ENCODE measurements around the gene PURA. TPM values are rescaled to one million over a fixed set of nuclear protein-coding genes. Genes with fewer than 3 reads are reported as not detected.

PURA gene
- total RNA-seq, 1 donor from 2014 or later = 24.6 TPM

DNA sequence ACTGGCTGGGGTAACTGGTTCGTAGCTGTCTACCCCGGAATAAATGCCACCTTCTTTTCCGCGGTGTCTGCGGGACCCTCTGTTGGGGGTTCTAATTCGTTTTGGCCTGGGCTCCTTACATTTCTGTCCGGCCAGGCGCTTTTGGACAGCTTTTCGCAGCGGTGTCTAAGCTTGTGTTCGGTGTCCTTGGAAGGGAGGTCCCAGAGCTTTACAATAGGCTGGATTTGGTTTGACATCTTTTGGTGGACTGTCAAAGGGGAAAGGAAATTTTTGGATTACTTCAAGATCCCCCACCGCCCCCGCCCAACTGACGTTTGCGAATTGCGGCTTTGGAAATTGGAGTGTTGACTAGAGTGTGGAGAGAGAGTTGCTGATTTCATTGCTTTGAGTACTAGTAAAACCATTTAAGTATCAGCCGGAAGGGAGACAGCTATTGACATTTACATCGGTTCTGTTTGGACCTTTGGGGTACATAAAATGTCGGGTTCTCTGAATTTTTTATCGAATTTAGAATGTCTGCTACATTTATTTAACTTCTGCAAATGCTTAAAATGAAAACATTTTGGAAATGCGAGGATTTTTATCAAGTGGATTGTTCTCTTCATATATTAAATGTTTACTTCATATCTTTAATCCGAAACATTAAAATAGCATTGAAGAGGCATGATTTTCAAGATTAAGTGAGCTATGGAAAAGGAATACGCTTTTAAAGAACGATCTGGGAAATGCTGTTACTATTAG, 4.7 kb upstream of the PURA start:
- intact Hi-C loops (cut with micrococcal nuclease) = no loop called here
- ATAC-seq (no peak), DNase-seq (no peak)

DNA sequence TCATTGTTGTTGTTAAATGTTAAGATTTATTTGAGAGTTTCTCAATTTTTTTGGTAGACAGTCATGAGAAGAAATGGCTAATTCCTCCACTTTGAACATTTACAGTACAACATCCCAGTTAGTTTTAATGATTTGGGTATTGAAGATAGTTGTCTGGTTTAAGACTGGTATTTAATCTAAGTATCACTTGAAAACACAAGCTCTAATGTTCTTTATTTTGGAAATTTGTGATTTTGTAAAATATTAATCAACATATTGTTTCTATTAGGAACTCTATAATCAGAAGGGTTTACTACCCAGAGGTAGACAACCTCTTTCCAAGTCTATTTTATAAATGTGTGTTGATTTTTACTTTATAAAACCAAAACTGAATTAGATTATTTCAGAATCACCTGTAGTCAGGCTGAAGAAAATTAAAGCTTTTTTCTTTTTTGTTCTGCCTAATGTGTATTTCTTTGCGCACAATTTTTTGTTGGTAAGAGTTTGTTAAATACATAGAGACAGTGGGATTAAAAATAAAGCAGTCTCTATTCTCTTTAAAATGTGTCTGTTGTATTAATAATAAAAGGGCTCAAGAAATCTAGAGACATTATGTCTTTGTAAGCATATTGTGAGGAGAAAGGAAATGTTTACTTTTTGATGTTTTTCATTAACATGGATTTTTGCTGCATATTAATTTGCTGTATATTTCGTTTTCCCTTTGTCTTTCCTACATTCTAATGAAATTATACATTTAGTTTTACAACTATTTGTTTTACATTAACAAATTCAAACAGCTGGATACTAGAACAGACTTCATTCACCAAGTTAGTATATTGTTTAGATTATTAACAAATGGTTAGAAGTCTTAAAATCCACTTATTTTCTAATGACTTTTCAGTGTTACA, 3.9 kb upstream of the PURA start:
- ATAC-seq = no peak
- intact Hi-C loops (cut with micrococcal nuclease) = no loop called here

DNA sequence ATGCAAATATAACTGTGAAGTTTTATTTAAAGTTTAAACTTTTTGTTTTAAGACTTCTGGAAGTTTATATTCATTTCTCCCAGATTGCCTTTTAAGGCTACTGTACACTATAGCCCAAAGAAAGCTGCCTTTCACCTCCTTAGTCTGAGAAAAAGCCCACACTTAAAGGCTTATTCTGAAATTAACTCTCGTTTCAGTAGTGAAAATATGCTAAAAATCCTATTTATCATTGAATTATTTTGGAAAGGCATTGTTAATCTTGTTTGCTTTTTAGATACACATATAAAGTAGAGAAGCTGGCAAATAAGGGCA, 3.3 kb upstream of the PURA start:
- DNase-seq = no peak
- no peak for ATAC-seq
- intact Hi-C loops (cut with micrococcal nuclease) = no loop called here

More for the DNA sequence above, 3.9 kb upstream of the PURA start:
- DNase-seq = no peak

DNA sequence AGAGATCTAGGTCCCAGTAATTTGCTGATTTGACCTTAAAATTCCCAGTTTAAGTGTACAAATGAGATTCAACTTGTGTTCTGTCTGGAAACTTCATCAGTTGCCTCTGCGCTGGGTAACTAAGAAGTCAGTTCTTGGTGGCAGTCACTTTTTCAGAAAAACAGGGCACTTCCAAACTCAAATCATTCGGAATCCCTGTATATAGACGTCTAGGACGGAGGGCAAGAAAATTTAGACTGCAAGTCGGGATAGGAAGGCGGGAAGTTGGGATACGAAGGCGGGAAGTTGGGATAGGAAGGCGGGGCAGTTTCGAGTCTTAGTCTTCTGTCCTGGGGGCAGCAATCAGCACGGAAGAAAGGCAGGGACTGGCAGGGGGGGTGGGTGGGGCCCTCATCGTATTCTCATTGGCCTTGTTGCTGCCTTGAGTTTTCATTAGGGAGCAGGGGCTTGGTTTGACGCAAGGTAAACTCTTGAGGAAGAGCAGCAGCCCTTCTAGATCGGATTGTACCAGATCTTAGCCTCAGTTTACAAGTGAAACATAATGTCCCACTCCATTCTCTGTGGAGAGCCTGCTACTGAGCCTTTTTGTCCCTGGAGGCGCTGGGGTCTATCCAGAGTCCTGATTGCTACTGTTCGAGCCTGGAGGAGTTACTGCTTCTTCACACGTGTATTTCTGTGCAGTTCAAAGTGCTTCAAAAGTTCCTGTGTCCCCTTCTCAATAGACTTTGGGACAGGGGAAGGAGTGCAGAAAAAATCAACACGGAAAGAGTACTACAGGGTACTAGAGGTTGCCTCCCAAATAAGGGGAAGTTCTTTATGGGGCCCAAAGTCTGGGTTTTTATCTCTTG, 2.7 kb upstream of the PURA start:
- DNase-seq = no peak
- ATAC-seq = no peak
- intact Hi-C loops (cut with micrococcal nuclease) = no loop called here

DNA sequence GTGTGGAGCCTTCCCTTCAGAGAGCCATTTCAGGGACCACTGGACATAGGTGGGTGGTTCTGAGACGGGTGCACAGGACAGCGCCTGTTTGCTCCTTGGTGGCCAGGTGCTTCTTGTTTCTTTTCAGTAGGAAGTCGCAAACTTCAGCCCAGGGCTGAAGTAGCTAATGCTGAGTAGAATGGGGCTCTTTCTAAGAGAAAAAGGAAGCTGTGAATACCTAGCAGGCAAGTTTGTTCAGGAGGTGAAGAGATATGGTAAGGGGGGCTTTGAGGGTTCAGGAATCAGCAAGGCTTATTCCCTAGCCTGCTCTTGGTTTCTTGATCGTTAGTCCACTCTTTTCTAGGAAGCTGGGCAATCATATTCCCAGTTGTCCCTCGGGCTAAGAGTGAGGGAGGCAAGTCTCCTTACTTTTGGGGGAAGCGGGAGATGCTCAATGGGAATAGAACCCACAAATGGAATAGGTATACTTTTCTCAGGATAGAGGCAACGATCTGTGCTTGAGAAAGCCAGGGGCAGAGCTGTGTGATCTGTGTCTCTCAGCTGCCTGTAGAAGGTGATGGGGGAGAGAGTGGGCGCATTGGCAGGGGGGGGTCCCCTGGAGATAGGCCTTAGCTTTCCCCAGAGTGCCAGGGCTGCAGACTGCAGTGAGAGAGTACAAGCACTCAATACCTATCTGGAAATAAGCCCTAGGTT, 1.9 kb upstream of the PURA start:
- intact Hi-C loops (cut with micrococcal nuclease) = no loop called here
- DNase-seq (no peak), ATAC-seq (no peak)

DNA sequence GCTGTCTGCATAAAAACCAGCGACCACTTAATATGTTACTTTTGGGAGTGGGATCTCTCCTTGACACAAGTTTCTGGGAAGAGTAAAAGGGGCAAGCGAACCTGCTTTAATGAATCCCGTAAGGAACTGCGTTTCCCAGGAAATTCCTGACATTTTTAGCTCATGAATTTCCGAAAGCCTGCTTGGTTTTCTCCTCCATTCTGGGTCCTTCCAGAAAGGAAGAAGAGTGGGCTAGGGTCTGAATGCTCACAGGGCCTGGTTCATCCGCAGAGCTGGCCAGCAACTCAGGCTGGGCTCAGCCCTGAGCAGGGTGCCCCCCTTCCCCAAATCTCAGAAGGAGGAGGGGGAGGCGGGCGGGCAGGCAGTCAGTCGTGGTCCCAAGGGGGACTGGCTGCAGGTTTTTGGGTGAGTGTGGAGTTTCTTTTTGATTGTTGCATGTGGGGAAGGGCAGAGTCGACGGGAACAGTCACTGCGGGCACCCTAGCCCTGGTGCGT, 1.2 kb upstream of the PURA start:
- intact Hi-C loops (cut with micrococcal nuclease) = no loop called here

DNA sequence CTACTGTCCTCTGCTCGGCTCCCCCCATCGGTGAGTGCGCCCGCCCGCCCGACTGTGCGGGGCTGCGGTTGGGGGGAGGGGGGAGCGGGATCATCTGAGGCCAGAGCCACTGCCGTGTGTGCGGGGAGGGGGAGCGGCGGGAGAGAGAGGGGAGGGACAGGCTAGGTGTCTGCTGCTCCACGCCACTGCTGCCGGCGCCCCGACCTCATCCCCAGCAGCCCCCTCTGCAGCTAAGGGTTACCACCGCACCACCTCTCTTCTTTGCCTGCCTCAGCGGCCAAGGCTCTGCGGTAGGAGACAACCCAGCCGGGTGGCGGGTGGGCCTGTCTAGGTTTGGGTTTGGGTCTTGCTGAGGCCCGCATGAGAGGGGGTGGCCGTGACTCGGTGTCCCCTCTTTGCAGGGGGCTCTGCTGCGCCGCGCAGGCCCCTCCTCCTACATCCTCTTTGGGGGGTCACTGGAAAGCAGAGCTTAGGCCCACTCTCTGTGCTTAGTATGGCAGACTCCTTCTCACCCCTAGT, 670 bp upstream of the PURA start:
- peak; percentile 32 for DNase-seq
- intact Hi-C loops (cut with micrococcal nuclease) = no loop called here
- peak; percentile 15 for ATAC-seq

More for the DNA sequence above, 1.2 kb upstream of the PURA start:
- ATAC-seq (no peak), DNase-seq (no peak)

DNA sequence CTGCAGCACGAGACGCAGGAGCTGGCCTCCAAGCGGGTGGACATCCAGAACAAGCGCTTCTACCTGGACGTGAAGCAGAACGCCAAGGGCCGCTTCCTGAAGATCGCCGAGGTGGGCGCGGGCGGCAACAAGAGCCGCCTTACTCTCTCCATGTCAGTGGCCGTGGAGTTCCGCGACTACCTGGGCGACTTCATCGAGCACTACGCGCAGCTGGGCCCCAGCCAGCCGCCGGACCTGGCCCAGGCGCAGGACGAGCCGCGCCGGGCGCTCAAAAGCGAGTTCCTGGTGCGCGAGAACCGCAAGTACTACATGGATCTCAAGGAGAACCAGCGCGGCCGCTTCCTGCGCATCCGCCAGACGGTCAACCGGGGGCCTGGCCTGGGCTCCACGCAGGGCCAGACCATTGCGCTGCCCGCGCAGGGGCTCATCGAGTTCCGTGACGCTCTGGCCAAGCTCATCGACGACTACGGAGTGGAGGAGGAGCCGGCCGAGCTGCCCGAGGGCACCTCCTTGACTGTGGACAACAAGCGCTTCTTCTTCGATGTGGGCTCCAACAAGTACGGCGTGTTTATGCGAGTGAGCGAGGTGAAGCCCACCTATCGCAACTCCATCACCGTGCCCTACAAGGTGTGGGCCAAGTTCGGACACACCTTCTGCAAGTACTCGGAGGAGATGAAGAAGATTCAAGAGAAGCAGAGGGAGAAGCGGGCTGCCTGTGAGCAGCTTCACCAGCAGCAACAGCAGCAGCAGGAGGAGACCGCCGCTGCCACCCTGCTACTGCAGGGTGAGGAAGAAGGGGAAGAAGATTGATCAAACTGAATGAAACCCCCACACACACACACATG, 654 bp downstream of the PURA start:
- intact Hi-C loops (cut with micrococcal nuclease) = no loop called here
- ATAC-seq (peak; percentile 53), DNase-seq (peak; percentile 79)

DNA sequence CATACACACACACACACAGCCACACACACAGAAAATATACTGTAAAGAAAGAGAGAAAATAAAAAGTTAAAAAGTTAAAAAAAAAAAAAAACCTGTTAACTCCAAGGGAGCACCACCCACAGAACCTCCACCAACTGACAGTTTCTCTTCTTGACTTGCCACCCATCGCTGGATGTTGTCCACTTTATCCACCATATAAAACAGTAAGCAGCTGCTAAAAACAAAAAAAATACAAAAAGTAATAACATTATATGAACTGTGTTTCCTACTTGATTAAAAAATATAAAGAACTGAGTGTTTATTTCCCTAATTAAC, 1.2 kb downstream of the PURA start:
- intact Hi-C loops (cut with micrococcal nuclease) = no loop called here
- no peak for ATAC-seq
- DNase-seq = no peak

DNA sequence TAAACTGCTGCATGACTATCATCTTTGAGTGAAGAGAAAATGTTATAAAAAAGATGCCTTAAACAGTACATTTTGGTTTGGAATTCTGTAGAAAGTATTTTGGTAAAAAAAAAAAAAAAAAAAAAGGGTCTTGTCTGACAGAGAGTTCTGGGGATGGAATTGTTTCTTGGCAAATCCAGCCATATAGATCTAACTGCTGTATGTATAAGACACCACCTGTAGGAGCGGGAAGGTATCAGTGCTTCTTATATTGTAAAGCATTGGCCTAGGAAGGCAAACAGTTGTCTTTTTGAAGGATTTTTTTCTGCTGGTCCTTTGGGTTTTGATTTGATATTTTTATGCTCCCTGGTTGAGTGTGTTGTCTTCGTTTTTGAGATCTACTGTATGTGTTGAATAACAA, 2.8 kb downstream of the PURA start:
- DNase-seq = no peak
- ATAC-seq = no peak
- intact Hi-C loops (cut with micrococcal nuclease) = no loop called here

DNA sequence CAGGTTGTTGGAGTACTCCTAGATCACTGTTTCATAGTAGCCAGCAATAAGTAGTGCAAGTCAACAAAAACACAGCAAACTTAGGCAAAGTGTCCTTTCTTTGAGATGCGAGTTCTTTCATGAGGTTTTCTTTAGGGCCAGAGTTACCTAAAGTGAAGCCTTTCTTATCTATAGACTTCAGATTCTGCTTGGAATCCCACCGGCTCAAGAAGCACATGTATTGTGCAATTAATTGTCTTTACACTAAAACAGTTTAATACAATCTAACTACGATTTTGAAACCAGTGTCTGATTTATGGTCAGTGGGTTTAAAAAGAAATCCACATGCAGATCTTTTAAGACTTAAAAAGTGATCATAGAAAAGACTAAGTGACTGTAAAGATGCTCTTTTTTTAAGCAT, 3.6 kb downstream of the PURA start:
- ATAC-seq = no peak
- intact Hi-C loops (cut with micrococcal nuclease) = no loop called here

DNA sequence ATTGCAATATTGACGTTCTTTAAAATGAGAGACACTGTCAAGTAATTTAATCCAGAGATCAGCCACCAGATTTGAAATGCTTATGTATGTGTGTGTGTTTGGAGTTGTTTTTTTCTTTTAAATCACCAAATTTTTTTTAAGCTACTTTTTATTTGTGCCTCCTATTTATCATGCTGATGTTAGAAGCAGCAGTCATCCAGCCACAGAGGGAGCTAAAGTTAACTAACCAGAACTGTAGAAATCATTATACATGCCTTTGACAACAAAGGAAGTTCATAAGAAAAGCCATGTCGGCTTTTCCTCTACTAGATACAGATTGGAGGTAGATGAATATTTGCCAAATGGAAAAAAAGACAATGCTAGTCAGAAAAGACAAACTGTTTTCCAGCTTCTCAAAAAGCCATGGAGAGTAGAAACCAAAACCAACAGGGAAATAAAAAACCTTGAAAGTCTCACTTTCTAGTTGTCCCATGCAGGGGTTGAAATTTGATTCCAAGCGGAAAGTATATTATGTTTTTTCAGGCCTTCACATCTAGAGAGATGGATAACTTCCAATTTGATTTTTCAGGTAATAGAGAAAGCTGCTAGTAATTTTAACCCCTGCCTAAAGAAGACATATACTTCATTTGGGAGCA, 4.5 kb downstream of the PURA start:
- ATAC-seq (no peak), DNase-seq (no peak)
- intact Hi-C loops (cut with micrococcal nuclease) = no loop called here

More for the DNA sequence above, 3.6 kb downstream of the PURA start:
- DNase-seq = no peak

DNA sequence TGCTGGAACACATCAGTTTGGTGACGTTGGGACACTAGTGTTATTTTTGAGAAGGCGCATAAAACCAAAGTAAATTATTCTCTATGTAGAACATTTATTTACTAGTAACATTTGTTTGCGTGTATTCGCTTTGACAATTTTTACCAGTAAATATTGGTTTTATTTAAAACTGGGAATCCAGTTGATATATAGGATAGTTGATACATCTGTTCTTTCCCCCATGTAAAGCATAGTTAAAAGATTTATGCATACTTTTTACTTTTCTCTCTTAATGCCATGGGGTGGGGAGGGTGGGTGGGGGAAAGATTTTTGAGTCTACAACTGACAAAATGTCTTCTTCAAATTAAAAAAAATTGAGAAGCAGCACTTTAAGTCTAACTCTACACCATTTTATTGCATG, 11.7 kb downstream of the PURA start, which contains the start of gene IGIP:
Gene IGIP, plus strand, starts transcription at position 301 of the 400 bp plus-strand sequence. CDS start 2,540 bp downstream, outside the sequence.
- intact Hi-C loops (cut with micrococcal nuclease) = no loop called here
- ATAC-seq = no peak
- DNase-seq = no peak

DNA sequence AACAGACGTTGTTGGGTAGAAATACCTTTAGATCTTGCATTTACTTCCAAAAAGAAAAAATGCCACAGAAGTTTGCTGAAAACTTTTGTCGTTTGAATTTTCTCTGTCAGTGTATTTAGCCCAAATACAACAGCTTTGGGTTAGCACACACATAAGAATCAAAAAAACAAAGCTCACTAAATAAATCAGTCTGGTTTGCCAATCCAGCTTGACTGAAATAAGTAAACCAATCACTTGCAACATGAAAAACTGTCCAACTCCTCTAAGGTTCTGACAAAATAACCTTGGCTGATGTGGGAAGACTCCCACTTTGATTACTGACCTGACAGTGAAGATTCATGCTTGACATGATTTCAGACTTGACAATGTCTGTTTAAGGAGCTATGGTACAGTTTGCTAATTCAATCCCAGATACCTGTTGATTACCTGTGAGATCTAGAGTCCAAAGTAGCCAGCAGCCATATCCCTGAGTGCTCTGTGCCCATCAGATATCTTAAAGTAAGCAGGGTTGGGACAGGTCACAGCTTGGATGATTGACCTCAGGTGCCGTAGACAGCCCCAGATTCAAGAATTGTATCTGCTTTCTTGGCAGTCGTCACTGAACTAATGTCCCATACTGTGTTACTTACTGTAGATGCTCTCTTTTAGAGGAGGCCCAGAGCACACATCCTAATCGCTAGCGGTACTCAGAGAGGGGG, 12.6 kb downstream of the PURA start:
- DNase-seq (no peak), ATAC-seq (no peak)
- intact Hi-C loops (cut with micrococcal nuclease) = no loop called here

DNA sequence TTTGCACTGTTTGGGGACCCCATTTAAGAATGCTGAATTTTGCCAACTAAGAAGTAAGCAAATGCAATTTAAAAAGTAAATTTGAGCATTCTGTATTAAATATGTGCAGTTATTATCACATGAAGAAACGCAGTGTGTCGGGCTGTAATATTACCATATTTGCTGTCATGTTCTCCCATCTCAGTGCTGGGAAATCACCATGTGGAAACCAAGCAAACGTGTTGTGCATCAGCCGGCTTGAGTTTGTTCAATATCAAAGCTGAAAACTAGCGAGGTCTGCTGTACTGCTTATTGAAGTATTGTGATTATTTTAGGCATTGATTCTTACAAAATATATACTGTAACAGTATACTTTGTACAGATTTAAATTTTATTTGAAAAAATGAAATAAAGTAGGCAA, 14.5 kb downstream of the PURA start:
- ATAC-seq (no peak), DNase-seq (no peak)
- intact Hi-C loops (cut with micrococcal nuclease) = no loop called here

DNA sequence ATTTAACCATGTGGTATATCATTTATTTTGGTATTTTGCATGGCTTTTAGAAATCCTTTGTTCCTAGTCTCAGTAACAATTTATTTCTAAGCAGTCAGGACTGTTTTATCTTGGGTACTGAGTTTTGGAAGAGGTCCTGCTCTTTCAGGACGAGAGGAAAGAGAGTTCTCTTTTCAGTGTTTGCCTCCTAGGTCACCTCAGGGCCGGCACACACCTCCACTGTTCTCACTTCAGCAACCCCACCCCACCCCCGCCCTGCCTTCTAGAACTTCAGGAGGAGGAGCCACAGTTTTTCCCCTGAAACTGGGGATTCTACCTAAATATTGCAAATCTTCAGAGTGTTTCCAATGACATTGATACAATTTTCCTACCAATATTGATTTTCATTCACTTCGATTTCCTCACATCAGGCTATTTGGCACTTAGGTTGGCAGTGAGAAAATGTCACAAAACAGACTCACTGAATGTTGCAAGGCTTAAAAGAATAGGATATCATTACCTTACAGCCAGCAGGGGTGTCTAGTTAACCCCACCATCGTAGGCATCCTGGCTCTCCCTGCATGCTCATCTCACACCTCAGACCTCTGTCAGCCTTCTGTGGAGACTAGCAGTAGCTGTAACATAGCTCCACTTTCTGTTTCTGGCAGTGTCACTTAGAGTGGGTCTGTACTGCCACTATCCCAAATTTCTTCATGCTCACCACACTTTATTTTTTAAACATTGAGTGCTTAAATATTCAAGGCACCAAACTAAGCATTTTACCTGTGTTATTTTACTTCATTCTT, 17.2 kb downstream of the PURA start:
- DNase-seq (no peak), ATAC-seq (peak; percentile 23)
- intact Hi-C loops (cut with micrococcal nuclease) = no loop called here

All from left ventricle myocardium superior (tissue), 1 donor.